Mucosa of descending colon (tissue), 3 donors: ENCODE measurements around the gene SLC6A7. TPM values are rescaled to one million over a fixed set of nuclear protein-coding genes. Genes with fewer than 3 reads are reported as not detected.
"Not testable (repeated sequence)": the region's sequence is repeated elsewhere in the genome, so short reads cannot be mapped to it uniquely, and the experiment has no call there.

Experiments used
- ATAC-seq: fragments of 200-7000 bp; cut with Tn5 transposase; one replicate; pipeline ENCODE4 v1.9.1; 2020; ENCODE audit warnings: mild to moderate bottlenecking, moderate library complexity
- DNase-seq, 3 donors: peaks; one replicate each; pipeline ENCODE4 v3.0.0-alpha.2; 2020
- H3K36me3 ChIP-seq: fragments of 200-600 bp; one replicate; pipeline ENCODE4 v1.8.0; 2021; ENCODE audit warnings: low read depth, mild to moderate bottlenecking
- H3K4me1 ChIP-seq: fragments of 200-600 bp; one replicate; pipeline ENCODE4 v1.8.0; 2021; ENCODE audit warnings: low read depth, mild to moderate bottlenecking
- H3K4me3 ChIP-seq: fragments of 200-600 bp; one replicate; pipeline ENCODE4 v1.8.0; 2021; ENCODE audit warnings: mild to moderate bottlenecking
- H3K9me3 ChIP-seq: fragments of 200-600 bp; one replicate; pipeline ENCODE4 v1.8.0; 2021; ENCODE audit warnings: mild to moderate bottlenecking
- intact Hi-C, 2 donors: fragments of 100-400 bp; cut with DNase I in 1 of 2; cut with micrococcal nuclease in 1 of 2; formaldehyde crosslinking; loops; one replicate each; pipeline versions ENCODE4 v1.11.0 to v1.11.1; 2022; cut with DNase I, micrococcal nuclease
- total RNA-seq, 3 donors: library from RNA; stranded (reverse); fragmentation: NEBNext Ultra II Directional in 2 of 3; extraction: Animal tissue kit (Norgen Biotek cat#: 25700) in 2 of 3; gene quantifications; one replicate each; pipeline versions ENCODE4 v1.2.1 to v1.2.4, GENCODE V29; 2021 to 2023
- TF ChIP-seq, protein P1 (sequence below): fragments of 200-600 bp; IDR thresholded peaks from one replicate; pipeline ENCODE4 v1.8.0; 2022; ENCODE audit warnings: antibody characterized with exemption, mild to moderate bottlenecking
- donor health status: DM: no; HTN: no; CAD: no; lungs with moderate emphysema.
- donor health status: DM: no; HTN: no; CAD: no.
- donor health status: DM: no; HTN: yes; CAD: no.

SLC6A7 gene
- total RNA-seq, 3 donors from 2014 or later = 15.2 to 26.4 (median 18.9) TPM

DNA sequence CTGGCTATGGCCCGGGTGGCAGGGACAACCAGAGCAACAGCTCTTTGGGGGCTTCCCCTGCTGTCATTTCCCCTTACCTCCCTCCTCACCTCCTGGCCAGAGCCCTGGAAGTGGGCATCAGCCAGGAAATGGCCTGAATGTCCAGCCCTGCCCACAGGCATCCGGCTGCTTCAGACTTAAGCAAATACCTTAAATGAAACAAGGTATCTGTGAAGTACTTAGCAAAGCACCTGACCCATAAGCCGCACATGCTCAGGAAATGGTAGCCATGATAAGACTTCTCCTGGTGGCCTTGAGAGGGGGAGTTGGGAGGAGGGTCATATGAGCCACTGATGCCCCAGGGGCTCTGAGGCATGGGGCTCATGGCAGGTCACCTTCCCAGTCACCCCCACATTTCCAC is 55.9 kb downstream of the SLC6A7 start:
- Histone ChIP-seq H3K4me3 (no peak overlapping the region), H3K36me3 (no peaks in the 10 kb centered on the region), H3K9me3 (no peaks in the 10 kb centered on the region), H3K4me1 (no peaks in the 10 kb centered on the region)
- DNase-seq (no peak), ATAC-seq (no peak)
- TF ChIP-seq, protein P1, sequence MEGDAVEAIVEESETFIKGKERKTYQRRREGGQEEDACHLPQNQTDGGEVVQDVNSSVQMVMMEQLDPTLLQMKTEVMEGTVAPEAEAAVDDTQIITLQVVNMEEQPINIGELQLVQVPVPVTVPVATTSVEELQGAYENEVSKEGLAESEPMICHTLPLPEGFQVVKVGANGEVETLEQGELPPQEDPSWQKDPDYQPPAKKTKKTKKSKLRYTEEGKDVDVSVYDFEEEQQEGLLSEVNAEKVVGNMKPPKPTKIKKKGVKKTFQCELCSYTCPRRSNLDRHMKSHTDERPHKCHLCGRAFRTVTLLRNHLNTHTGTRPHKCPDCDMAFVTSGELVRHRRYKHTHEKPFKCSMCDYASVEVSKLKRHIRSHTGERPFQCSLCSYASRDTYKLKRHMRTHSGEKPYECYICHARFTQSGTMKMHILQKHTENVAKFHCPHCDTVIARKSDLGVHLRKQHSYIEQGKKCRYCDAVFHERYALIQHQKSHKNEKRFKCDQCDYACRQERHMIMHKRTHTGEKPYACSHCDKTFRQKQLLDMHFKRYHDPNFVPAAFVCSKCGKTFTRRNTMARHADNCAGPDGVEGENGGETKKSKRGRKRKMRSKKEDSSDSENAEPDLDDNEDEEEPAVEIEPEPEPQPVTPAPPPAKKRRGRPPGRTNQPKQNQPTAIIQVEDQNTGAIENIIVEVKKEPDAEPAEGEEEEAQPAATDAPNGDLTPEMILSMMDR = no peak
- intact Hi-C loops = no loop called here

DNA sequence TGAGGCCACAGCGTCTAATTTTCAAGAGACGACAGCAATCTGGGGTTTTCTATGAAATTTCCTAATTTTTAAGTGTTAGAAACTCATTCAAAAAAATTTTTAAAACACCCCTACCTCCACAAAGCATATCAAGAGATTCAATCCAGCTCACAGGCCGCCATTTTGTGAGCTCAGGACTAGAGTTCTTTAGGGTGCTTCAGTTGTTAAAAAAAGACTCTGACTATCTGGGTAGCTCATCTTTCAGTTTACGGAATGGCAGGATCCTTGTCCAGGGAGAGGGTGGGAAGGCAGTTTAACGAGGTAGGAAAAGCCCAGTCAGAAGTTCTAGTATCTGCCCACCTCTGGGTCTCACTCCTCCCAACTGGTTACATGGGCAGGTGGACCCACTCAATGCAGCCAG is 56.6 kb downstream of the SLC6A7 start:
- no peak for ATAC-seq
- no peaks in the 10 kb centered on the region for H3K36me3 ChIP-seq
- H3K4me3 ChIP-seq = no peak overlapping the region
- intact Hi-C loops = no loop called here
- H3K4me1 ChIP-seq = no peaks in the 10 kb centered on the region
- DNase-seq = no peak
- H3K9me3 ChIP-seq = no peaks in the 10 kb centered on the region
- TF ChIP-seq, protein P1 = no peak

DNA sequence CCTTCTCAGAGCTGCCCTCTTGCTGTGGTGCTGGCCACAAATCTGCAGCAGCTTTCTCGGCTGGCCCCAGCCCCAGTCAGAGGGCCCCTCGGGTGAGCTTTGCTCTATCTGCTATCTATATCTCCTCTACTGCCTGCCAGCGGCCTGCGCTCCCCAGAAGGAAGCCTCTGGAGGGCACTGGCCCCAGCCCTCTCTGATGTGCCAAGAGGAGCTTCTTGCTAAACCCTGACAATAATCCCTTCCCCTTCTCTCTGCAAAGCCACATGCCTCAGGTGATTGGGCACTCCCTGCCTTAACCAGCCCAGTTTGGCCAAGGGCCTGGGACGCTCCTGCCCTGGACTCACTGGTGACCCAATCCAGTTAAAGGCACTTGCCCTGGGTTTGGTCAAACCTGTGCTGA is 57.0 kb downstream of the SLC6A7 start:
- H3K4me3 ChIP-seq = no peak overlapping the region
- TF ChIP-seq, protein P1 = no peak
- DNase-seq = no peak
- intact Hi-C loops = no loop called here
- ATAC-seq = no peak
- H3K36me3 ChIP-seq = no peaks in the 10 kb centered on the region
- H3K4me1 ChIP-seq = no peaks in the 10 kb centered on the region
- H3K9me3 ChIP-seq = no peaks in the 10 kb centered on the region

DNA sequence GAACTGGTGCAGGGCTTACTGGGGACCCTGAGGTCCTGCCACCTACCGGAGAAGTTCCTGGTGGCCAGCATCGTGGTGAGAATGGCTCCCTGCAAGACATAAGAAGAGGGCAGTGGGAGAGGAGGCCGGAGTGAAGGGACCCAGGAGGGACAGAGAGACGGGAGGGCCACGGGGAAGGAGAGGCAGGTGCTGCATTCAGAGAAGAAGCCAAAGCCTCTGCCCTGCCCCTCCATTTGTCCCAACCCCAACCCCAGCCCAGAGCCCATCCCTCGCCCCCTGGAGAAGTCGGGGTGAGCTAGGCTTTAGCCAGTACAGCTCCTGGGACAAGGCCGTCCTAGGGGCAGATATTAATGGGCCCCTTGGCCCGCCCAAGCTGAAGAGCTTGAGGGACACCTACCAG is 57.9 kb downstream of the SLC6A7 start:
- Histone ChIP-seq H3K4me1 (no peaks in the 10 kb centered on the region), H3K4me3 (no peak overlapping the region), H3K9me3 (no peaks in the 10 kb centered on the region), H3K36me3 (no peaks in the 10 kb centered on the region)
- ATAC-seq = no peak
- intact Hi-C loops = no loop called here
- DNase-seq = no peak
- TF ChIP-seq, protein P1 = no peak

DNA sequence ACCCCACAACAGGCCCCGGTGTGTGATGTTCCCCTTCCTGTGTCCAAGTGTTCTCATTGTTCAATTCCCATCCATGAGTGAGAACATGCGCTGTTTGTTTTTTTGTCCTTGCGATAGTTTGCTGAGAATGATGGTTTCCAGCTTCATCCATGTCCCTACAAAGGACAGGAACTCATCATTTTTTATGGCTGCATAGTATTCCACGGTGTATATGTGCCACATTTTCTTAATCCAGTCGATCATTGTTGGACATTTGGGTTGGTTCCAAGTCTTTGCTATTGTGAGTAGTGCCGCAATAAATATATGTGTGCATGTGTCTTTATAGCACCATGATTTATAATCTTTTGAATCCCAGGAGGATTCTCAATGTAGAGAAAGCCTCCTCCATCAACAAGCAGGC is 58.6 kb downstream of the SLC6A7 start:
- ATAC-seq, H3K9me3 ChIP-seq, H3K4me3 ChIP-seq, H3K4me1 ChIP-seq, intact Hi-C loops, H3K36me3 ChIP-seq, DNase-seq: not testable (repeated sequence)

DNA sequence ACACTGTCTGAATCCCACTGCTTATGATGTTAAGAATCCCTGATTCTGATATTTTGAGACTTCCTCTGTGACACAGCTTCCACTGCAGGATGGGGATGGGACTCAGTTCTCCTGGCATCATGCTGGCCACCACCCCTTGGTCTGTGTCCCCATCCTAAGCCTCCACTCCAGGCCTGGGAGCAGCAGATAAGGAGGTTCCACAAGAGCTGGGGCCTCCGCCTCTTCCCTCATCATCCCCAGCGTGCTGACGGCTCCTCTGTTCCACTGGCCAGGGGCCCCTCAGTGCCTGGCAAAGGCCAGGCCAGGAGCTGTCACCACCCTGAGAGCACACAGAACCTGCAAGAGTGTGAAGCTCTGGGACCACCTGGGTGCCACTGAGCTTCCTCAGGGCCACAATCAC is 59.1 kb downstream of the SLC6A7 start:
- DNase-seq (no peak), ATAC-seq (no peak)
- no peak overlapping the region for H3K4me3 ChIP-seq
- intact Hi-C loops = no loop called here
- H3K9me3 ChIP-seq = no peaks in the 10 kb centered on the region
- TF ChIP-seq, protein P1 = no peak
- H3K4me1 ChIP-seq = no peaks in the 10 kb centered on the region
- H3K36me3 ChIP-seq = no peaks in the 10 kb centered on the region
